ENCODE measurements around the gene CACNA1H.

DNA sequence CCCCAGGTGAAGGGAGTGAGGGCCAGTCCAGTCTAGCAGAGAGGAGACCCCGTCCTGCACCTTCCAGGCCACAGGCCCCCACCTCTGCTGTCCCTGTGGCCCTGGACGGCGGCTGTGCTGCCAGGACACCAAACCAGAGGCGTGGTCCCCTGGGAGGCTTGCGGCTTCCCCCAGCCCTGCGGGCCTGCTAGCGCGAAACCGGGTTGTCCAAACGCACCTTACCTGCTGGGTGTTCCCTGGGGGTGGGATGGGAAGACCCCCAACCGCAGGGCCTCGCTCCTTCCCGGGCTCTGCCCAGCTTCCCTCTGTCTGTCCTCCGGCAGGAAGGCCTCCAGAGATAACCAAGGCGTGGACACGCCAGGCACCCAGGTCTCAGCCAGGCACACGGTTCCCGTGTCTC is 19.6 kb upstream of the CACNA1H start:
- TF ChIP-seq, protein P1, sequence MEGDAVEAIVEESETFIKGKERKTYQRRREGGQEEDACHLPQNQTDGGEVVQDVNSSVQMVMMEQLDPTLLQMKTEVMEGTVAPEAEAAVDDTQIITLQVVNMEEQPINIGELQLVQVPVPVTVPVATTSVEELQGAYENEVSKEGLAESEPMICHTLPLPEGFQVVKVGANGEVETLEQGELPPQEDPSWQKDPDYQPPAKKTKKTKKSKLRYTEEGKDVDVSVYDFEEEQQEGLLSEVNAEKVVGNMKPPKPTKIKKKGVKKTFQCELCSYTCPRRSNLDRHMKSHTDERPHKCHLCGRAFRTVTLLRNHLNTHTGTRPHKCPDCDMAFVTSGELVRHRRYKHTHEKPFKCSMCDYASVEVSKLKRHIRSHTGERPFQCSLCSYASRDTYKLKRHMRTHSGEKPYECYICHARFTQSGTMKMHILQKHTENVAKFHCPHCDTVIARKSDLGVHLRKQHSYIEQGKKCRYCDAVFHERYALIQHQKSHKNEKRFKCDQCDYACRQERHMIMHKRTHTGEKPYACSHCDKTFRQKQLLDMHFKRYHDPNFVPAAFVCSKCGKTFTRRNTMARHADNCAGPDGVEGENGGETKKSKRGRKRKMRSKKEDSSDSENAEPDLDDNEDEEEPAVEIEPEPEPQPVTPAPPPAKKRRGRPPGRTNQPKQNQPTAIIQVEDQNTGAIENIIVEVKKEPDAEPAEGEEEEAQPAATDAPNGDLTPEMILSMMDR (IDR thresholded peaks at IDR 0.05), result no peak
- TF ChIP-seq POLR2A (IDR thresholded peaks at IDR 0.05), result no peak

All from uterus (tissue), 2 donors.